K562 (cell line): Measurements from ENCODE around the gene RECQL5. TPM values are rescaled to one million over a fixed set of nuclear protein-coding genes. Genes with fewer than 3 reads are reported as not detected.

ENCODE experiments used
- ATAC-seq: fragments of 200-7000 bp; cut with Tn5 transposase; 3 replicates; pipeline ENCODE4 v1.9.1; 2020; ENCODE audit warnings: moderate library complexity
- BruUV-seq: library from RNA; stranded (reverse); fragments of 400-500 nt; replicated peaks from 2 replicates; lab custom pipeline; 2021; lab: Mats Ljungman, UMichigan
- CTCF ChIA-PET: fragments of 300-600 bp; formaldehyde crosslinking; extraction: SDS; loops from one replicate; lab custom pipeline; 2021; ENCODE audit warnings: low intra/inter-chr PET ratio; lab: Yijun Ruan, JAX
- POLR2A ChIA-PET: fragments of 300-600, 350-650 bp; sonication (Branson Sonifier 250); formaldehyde crosslinking; extraction: SDS; loops from one replicate; lab custom pipeline; 2021; ENCODE audit warnings: antibody characterized with exemption, inconsistent platforms; lab: Yijun Ruan, JAX
- DNase-seq, 4 experiments: peaks; one replicate each; pipeline versions ENCODE4 v3.0.0 to v3.0.0-alpha.2; 2011 to 2018; ENCODE audit warnings: low spot score in 3 of 4, mixed read lengths in 3 of 4; ENCODE audit errors: extremely low read depth in 1 of 4
- FAIRE-seq: peaks from 2 replicates; lab custom pipeline; 2011; peaks lifted over from hg19 to GRCh38; lab: Jason Lieb, UNC
- H2AFZ ChIP-seq: 2 replicates; pipeline ENCODE4 v1.6.0; 2011; ENCODE audit warnings: low read depth, low read length, control low read depth, inconsistent platforms
- H3K27ac ChIP-seq: fragments of 200-600 bp; 3 replicates; pipeline ENCODE4 v1.8.0; 2011; ENCODE audit warnings: low read depth, mild to moderate bottlenecking, control low read depth, inconsistent platforms, low read length, moderate library complexity, mixed read lengths; ENCODE audit errors: extremely low read depth
- H3K27me3 ChIP-seq, 2 experiments: fragments of 300-600 bp in 1 of 2; 2 replicates in 1 of 2; 3 replicates in 1 of 2; pipeline versions ENCODE4 v1.6.0 to v1.8.0; 2011; ENCODE audit warnings: inconsistent platforms in 2 of 2, low read length in 2 of 2, mild to moderate bottlenecking in 1 of 2, mixed read lengths in 1 of 2, moderate library complexity in 1 of 2; ENCODE audit not compliant: control insufficient read depth in 2 of 2, insufficient read depth in 2 of 2
- H3K36me3 ChIP-seq: fragments of 300-600 bp; 3 replicates; pipeline ENCODE4 v1.8.0; 2011; ENCODE audit warnings: mild to moderate bottlenecking, low read length, inconsistent platforms; ENCODE audit not compliant: control insufficient read depth, insufficient read depth
- H3K4me1 ChIP-seq, 2 experiments: fragments of 200-600 bp in 1 of 2; replicated peaks in 1 of 2; 2 replicates in 1 of 2; 3 replicates in 1 of 2; pipeline versions ENCODE4 v1.5.1 to v1.8.0; 2011; ENCODE audit warnings: inconsistent platforms in 2 of 2, low read length in 2 of 2, mild to moderate bottlenecking in 1 of 2, mixed read lengths in 1 of 2, moderate library complexity in 1 of 2; ENCODE audit not compliant: control insufficient read depth in 2 of 2, insufficient read depth in 2 of 2
- H3K4me2 ChIP-seq: 2 replicates; pipeline ENCODE4 v1.6.1; 2011; ENCODE audit warnings: low read length, control low read depth, inconsistent platforms, mixed read lengths; ENCODE audit not compliant: insufficient read depth
- H3K4me3 ChIP-seq: fragments of 200-600 bp; sonication (generic), shearing (Covaris generic); 2 replicates; pipeline ENCODE4 v1.5.1; 2016; ENCODE audit warnings: control low read depth, inconsistent platforms
- H3K79me2 ChIP-seq: fragments of 200-600 bp; 3 replicates; pipeline ENCODE4 v1.8.0; 2011; ENCODE audit warnings: low read length, inconsistent platforms; ENCODE audit not compliant: control insufficient read depth, insufficient read depth
- H3K9ac ChIP-seq, 2 experiments: 2 replicates each; pipeline versions ENCODE4 v1.6.0 to v1.6.1; 2011; ENCODE audit warnings: low read depth in 2 of 2, low read length in 2 of 2, control low read depth in 1 of 2, inconsistent platforms in 1 of 2, mild to moderate bottlenecking in 1 of 2, mixed read lengths in 1 of 2; ENCODE audit not compliant: insufficient read depth in 1 of 2
- H3K9me1 ChIP-seq: one replicate; pipeline ENCODE4 v1.6.0; 2011; ENCODE audit warnings: inconsistent platforms, mild to moderate bottlenecking, low read length, moderate library complexity; ENCODE audit not compliant: control insufficient read depth, insufficient read depth
- H3K9me3 ChIP-seq: replicated peaks from 2 replicates; pipeline ENCODE4 v1.5.1; 2011; ENCODE audit warnings: low read depth, low read length, inconsistent platforms; ENCODE audit not compliant: control insufficient read depth, insufficient read depth
- H4K20me1 ChIP-seq: replicated peaks from 2 replicates; pipeline ENCODE4 v1.6.1; 2011; ENCODE audit warnings: low read length, inconsistent platforms, mixed read lengths; ENCODE audit not compliant: control insufficient read depth, insufficient read depth
- CHD4 ChIP-seq: fragments of 200-600 bp; sonication (generic); IDR thresholded peaks from 3 replicates; pipeline ENCODE4 v1.6.1; 2012; ENCODE audit warnings: low read depth, mild to moderate bottlenecking, mixed read lengths, low read length, inconsistent platforms; ENCODE audit not compliant: insufficient read depth, insufficient replicate concordance, poor library complexity, severe bottlenecking
- FOXJ3 ChIP-seq: sonication (generic); formaldehyde crosslinking; IDR thresholded peaks from 2 replicates; pipeline ENCODE4 v1.4.0; 2020; ENCODE audit warnings: mild to moderate bottlenecking, missing genetic modification reagents
- HMGXB4 ChIP-seq: sonication (generic); formaldehyde crosslinking; IDR thresholded peaks from 2 replicates; pipeline ENCODE4 v1.8.1; 2023; ENCODE audit warnings: mild to moderate bottlenecking, missing genetic modification reagents
- KDM2B ChIP-seq: fragments of 250-450 bp; sonication (Bioruptor Pico); IDR thresholded peaks from 2 replicates; pipeline ENCODE4 v1.8.0; 2021; ENCODE audit warnings: mild to moderate bottlenecking, moderate library complexity
- NFIC ChIP-seq: fragments of 450-650 bp; IDR thresholded peaks from 2 replicates; pipeline ENCODE4 v1.6.1; 2017; ENCODE audit warnings: mild to moderate bottlenecking, inconsistent platforms
- NFIX ChIP-seq: fragments of 250-450 bp; sonication (Bioruptor Pico); IDR thresholded peaks from 2 replicates; pipeline ENCODE4 v1.4.0; 2020; ENCODE audit warnings: low read depth, mild to moderate bottlenecking, moderate library complexity
- NR2C2 ChIP-seq, 2 experiments: fragments of 200-800 bp in 1 of 2; sonication (Bioruptor generic) in 1 of 2; sonication (generic) in 1 of 2; formaldehyde crosslinking in 1 of 2; IDR thresholded peaks; 2 replicates each; pipeline versions ENCODE4 v1.6.1 to v1.8.0; 2016 to 2022; ENCODE audit warnings: mild to moderate bottlenecking in 1 of 2, missing compliant biosample characterization in 1 of 2, missing genetic modification characterization in 1 of 2, missing genetic modification reagents in 1 of 2
- POLR2B ChIP-seq: fragments of 450-650 bp; IDR thresholded peaks from 2 replicates; pipeline ENCODE4 v1.6.1; 2018; ENCODE audit warnings: low read depth; ENCODE audit not compliant: partially characterized antibody
- RCOR1 ChIP-seq, 2 experiments: IDR thresholded peaks; 2 replicates each; pipeline ENCODE4 v1.6.1; 2012; ENCODE audit warnings: low read depth in 2 of 2, low read length in 2 of 2, borderline replicate concordance in 1 of 2, improper control_type of control experiment in 1 of 2
- RFX7 ChIP-seq: fragments of 250-450 bp; sonication (Bioruptor Pico); IDR thresholded peaks from 2 replicates; pipeline ENCODE4 v1.5.1; 2021; ENCODE audit warnings: mild to moderate bottlenecking
- SMARCC2 ChIP-seq: fragments of 450-650 bp; IDR thresholded peaks from 2 replicates; pipeline ENCODE4 v1.6.1; 2017; ENCODE audit warnings: antibody characterized with exemption, moderate library complexity, mild to moderate bottlenecking, low read depth
- TEAD4 ChIP-seq, 2 experiments: sonication (generic) in 1 of 2; formaldehyde crosslinking in 1 of 2; IDR thresholded peaks; 2 replicates each; pipeline versions ENCODE4 v1.6.1 to v1.8.0; 2012 to 2022; ENCODE audit warnings: borderline replicate concordance in 1 of 2, inconsistent platforms in 1 of 2, low read length in 1 of 2, mild to moderate bottlenecking in 1 of 2, missing genetic modification reagents in 1 of 2
- ZNF609 ChIP-seq: sonication (generic); formaldehyde crosslinking; IDR thresholded peaks from 2 replicates; pipeline ENCODE4 v1.8.1; 2023; ENCODE audit warnings: missing genetic modification reagents, mild to moderate bottlenecking, borderline replicate concordance
- WGBS: fragments of 100-300 bp; shearing (Covaris generic); methylation state at CpG from one replicate; pipeline ENCODE4 v1.1.6; 2016; ENCODE audit warnings: low coverage, mixed read lengths; ENCODE audit not compliant: insufficient coverage; ENCODE audit errors: missing lambda C conversion rate; 5-methylcytosine and 5-hydroxymethylcytosine counted together
- in situ Hi-C: fragments of 300-500 bp; cut with MboI; formaldehyde crosslinking; loops from 4 replicates; pipeline ENCODE4 v1.15.0; 2018; ENCODE audit warnings: inconsistent platforms, mixed read lengths
- intact Hi-C: fragments of 100-400 bp; cut with micrococcal nuclease; formaldehyde crosslinking; loops from 2 replicates; pipeline ENCODE4 v1.14.2; 2022
- polyA plus RNA-seq, 8 experiments: library from polyadenylated mRNA; depleted of rRNA in 4 of 8; stranded (reverse) in 5 of 8; unstranded in 3 of 8; fragments of >200 nt; fragmentation: Nextera tagmentation in 2 of 8; fragmentation: Illumina TruSeq in 1 of 8; extraction: Ambion mirVana in 2 of 8; extraction: Trizol in 1 of 8; gene quantifications; 2 replicates each; pipeline versions ENCODE4 v1.2.1 to v1.2.3, GENCODE V29; 2011 to 2014; ENCODE audit warnings: inconsistent platforms in 1 of 8, missing spikeins in 1 of 8
- total RNA-seq, 7 experiments: library from RNA; depleted of rRNA in 6 of 7; stranded (reverse); fragments of >200 nt in 6 of 7; fragmentation: Illumina TruSeq in 2 of 7; extraction: Trizol in 2 of 7; gene quantifications; 2 replicates each; pipeline versions ENCODE4 v1.2.1 to v1.2.3, GENCODE V29; 2011 to 2021; ENCODE audit warnings: low replicate concordance in 1 of 7
- TF ChIP-seq, protein P1 (sequence below): IDR thresholded peaks from 2 replicates; pipeline ENCODE4 v1.6.1; 2014; ENCODE audit warnings: antibody characterized with exemption

RECQL5 gene
- total and polyA plus RNA-seq, 9 of the 15 experiments (the other 6 are each of a cell fraction or from before 2014, with no cell fraction given): 4.1 to 34.8 (median 16.4) TPM

DNA sequence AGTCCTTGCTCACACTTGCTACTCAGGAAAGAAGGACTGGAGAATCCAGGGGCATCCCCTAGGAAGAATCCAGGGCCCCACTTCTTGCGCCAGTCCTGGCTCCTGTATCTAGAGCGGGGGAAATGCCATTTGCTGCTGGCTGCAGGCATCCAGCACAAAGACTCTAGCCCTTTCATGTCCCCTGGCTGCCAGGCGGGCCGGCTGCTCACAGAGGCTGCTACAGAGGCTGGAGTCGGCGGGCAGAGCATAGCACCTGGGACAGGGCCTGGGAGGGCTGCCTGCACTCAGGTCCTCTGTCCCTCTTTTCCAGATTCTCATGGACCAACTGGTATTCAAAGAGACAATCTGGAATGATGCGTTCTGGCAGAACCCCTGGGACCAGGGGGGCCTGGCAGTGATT lies 19.9 kb downstream of the RECQL5 start:
- Histone ChIP-seq H3K9me1 (peaks cover 3% of the 10 kb centered on the region), H3K4me2 (no peak overlapping the region), H3K27ac (no peak overlapping the region), H3K79me2 (no peaks in the 10 kb centered on the region), H2AFZ (no peak overlapping the region), H3K4me3 (no peak overlapping the region), H3K4me1 (peaks cover 11 to 20% of the 10 kb centered on the region in 2 experiments; a peak in 4 of 5 replicates), H3K9me3 (no peaks in the 10 kb centered on the region), H3K9ac (peak overlapping the region in 1 of 2 experiments; percentile 10; a peak in 1 of 4 replicates), H4K20me1 (0 out of 2 replicates have a peak, but pooled peaks cover 6% of the 10 kb centered on the region), H3K27me3 (no peaks in the 10 kb centered on the region), H3K36me3 (peaks cover 25% of the 10 kb centered on the region)
- ATAC-seq: no peak
- 86% methylated on average over 7 of the region's 7 CpGs for WGBS
- BruUV-seq: no TSS peak
- no peak for DNase-seq
- FAIRE-seq: no peak
- POLR2A ChIA-PET: interaction anchor here (0.7 to 1.0 kb wide), 2 partner anchors 10 to 133 kb away, joined by 3 to 5 read pairs; no protein-coding TSS in a partner anchor
- CTCF ChIA-PET: no interaction called here
- intact Hi-C loops (no loop called here), in situ Hi-C loops (no loop called here)
- TF ChIP-seq, protein P1, sequence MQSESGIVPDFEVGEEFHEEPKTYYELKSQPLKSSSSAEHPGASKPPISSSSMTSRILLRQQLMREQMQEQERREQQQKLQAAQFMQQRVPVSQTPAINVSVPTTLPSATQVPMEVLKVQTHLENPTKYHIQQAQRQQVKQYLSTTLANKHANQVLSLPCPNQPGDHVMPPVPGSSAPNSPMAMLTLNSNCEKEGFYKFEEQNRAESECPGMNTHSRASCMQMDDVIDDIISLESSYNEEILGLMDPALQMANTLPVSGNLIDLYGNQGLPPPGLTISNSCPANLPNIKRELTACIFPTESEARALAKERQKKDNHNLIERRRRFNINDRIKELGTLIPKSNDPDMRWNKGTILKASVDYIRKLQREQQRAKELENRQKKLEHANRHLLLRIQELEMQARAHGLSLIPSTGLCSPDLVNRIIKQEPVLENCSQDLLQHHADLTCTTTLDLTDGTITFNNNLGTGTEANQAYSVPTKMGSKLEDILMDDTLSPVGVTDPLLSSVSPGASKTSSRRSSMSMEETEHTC: no peak
- TF ChIP-seq RFX7 (no peak), SMARCC2 (no peak), FOXJ3 (CRISPR knock-in tag) (no peak), HMGXB4 (CRISPR knock-in tag) (no peak), ZNF609 (CRISPR knock-in tag) (no peak), NFIC (no peak), POLR2B (no peak), KDM2B (no peak), TEAD4 (IDR thresholded peaks at IDR 0.05; ENCODE audit: low read length) (no peak), TEAD4 (CRISPR knock-in tag; IDR thresholded peaks at IDR 0.05; ENCODE audit: borderline replicate concordance) (no peak), NR2C2 (CRISPR knock-in tag; IDR thresholded peaks at IDR 0.05) (no peak), NR2C2 (tag; IDR thresholded peaks at IDR 0.05) (no peak), NFIX (no peak), CHD4 (no peak), RCOR1 (IDR thresholded peaks at IDR 0.05; ENCODE audit: borderline replicate concordance in 1 of 2, low read depth in 2 of 2, low read length in 2 of 2) (no peak)
